ENCODE measurements around the gene ANKRD66. TPM values are rescaled to one million over a fixed set of nuclear protein-coding genes. Genes with fewer than 3 reads are reported as not detected.

ANKRD66 gene
- total RNA-seq, 5 donors from 2014 or later (not counting 1 experiment from before 2014, with no cell fraction given) = not detected

Other genes starting within 250 kb of the ANKRD66 start
- not detected for gene CYP39A1, start 94.1 kb upstream of the ANKRD66 start, total RNA-seq
- gene SLC25A27, start 94.0 kb upstream of the ANKRD66 start, total RNA-seq = 1 to 10 TPM in 2 of 5 donors, under 1 TPM in 3; 0.23 to 2.4 (median 0.85) TPM
- under 1 TPM in 2 of 5 donors, not detected in 3; 0.03 to 0.20 TPM for gene TDRD6, start 59.0 kb upstream of the ANKRD66 start, total RNA-seq
- under 1 TPM in 1 of 5 donors, not detected in 4; 0.30 TPM for gene PLA2G7, start 11.6 kb upstream of the ANKRD66 start, total RNA-seq
- not detected for gene MEP1A, start 46.5 kb downstream of the ANKRD66 start, total RNA-seq
- gene ADGRF5, start 175.0 kb downstream of the ANKRD66 start, total RNA-seq = under 1 TPM in 3 of 5 donors, not detected in 2; 0.07 to 0.32 (median 0.22) TPM

Data from T-cell (primary cell).